22Rv1 (cell line): Measurements from ENCODE around the gene TMEM19.
"Not testable (repeated sequence)": the region's sequence is repeated elsewhere in the genome, so short reads cannot be mapped to it uniquely, and the experiment has no call there.

ENCODE experiments used
- CTCF ChIP-seq: fragments of 450-650 bp; IDR thresholded peaks from 2 replicates; pipeline ENCODE4 v1.5.1; 2017; ENCODE audit warnings: mild to moderate bottlenecking
- ZFX ChIP-seq: fragments of 450-650 bp; IDR thresholded peaks from 2 replicates; pipeline ENCODE4 v1.6.1; 2017; ENCODE audit warnings: antibody characterized with exemption, borderline replicate concordance

GRCh38 chr12:71687172-71687571 is 1.3 kb downstream of the TMEM19 start:
- TF ChIP-seq CTCF, ZFX: not testable (repeated sequence)
